Mammary epithelial cell (primary cell): ENCODE measurements around the gene EVPL.

Experiments
- EZH2 ChIP-seq: IDR thresholded peaks from 2 replicates; pipeline ENCODE4 v1.6.1; 2012; ENCODE audit warnings: low read length, inconsistent platforms, borderline replicate concordance
- TF ChIP-seq, protein P1 (sequence below), 2 donors: IDR thresholded peaks in 1 of 2; conservative IDR thresholded peaks in 1 of 2; 2 replicates each; pipeline ENCODE4 v1.5.1; 2011 to 2012; ENCODE audit warnings: inconsistent platforms in 2 of 2, low read length in 2 of 2, mild to moderate bottlenecking in 2 of 2, control low read depth in 1 of 2, low read depth in 1 of 2; ENCODE audit not compliant: insufficient read depth in 1 of 2; ENCODE audit errors: extremely low read depth in 1 of 2

DNA sequence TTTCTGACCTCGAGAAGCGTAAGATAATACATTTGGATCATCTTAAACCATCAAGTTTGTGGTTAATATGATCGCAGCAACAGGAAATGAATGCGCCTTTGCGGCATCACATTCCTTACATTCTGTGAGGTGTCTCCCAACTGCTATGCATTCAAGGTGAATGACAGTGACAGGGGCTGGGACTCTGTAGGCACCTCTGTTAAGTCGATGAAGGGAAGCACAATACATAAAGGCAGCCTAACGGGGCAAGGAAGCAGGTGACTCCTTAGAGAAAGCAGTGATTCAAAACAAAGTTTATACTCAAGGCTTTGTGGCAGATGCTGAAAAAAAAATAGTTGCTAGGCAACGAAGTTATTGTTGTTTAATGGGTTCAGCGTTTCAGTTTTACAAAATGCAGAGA, 21.6 kb upstream of the EVPL start:
- TF ChIP-seq EZH2: no peak
- TF ChIP-seq, protein P1, sequence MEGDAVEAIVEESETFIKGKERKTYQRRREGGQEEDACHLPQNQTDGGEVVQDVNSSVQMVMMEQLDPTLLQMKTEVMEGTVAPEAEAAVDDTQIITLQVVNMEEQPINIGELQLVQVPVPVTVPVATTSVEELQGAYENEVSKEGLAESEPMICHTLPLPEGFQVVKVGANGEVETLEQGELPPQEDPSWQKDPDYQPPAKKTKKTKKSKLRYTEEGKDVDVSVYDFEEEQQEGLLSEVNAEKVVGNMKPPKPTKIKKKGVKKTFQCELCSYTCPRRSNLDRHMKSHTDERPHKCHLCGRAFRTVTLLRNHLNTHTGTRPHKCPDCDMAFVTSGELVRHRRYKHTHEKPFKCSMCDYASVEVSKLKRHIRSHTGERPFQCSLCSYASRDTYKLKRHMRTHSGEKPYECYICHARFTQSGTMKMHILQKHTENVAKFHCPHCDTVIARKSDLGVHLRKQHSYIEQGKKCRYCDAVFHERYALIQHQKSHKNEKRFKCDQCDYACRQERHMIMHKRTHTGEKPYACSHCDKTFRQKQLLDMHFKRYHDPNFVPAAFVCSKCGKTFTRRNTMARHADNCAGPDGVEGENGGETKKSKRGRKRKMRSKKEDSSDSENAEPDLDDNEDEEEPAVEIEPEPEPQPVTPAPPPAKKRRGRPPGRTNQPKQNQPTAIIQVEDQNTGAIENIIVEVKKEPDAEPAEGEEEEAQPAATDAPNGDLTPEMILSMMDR (conservative IDR thresholded peaks at IDR 0.05 in 1 of 2, IDR thresholded peaks at IDR 0.05 in 1 of 2; ENCODE audit: extremely low read depth in 1 of 2, insufficient read depth in 1 of 2, low read depth in 1 of 2, low read length in 2 of 2): no peak
